Liver (tissue), 9 donors: ENCODE results near the gene FGF1. TPM values are rescaled to one million over a fixed set of nuclear protein-coding genes. Genes with fewer than 3 reads are reported as not detected.

Experiments used
- DNase-seq: peaks from one replicate; pipeline ENCODE4 v3.0.0-alpha.2; 2017; ENCODE audit warnings: low spot score
- H3K27ac ChIP-seq, 2 donors: one replicate each; pipeline ENCODE4 v1.7.0; 2013; ENCODE audit warnings: inconsistent platforms in 2 of 2, low read length in 2 of 2, control low read depth in 1 of 2, low read depth in 1 of 2, mild to moderate bottlenecking in 1 of 2
- H3K27me3 ChIP-seq, 4 donors: one replicate each; pipeline versions ENCODE4 v1.6.1 to v1.7.0; 2013; ENCODE audit warnings: low read length in 3 of 4, inconsistent platforms in 1 of 4, mild to moderate bottlenecking in 1 of 4, moderate library complexity in 1 of 4; ENCODE audit not compliant: control insufficient read depth in 4 of 4, insufficient read depth in 4 of 4
- H3K36me3 ChIP-seq, 4 donors: one replicate each; pipeline versions ENCODE4 v1.6.1 to v1.7.0; 2013; ENCODE audit warnings: low read length in 3 of 4, mild to moderate bottlenecking in 3 of 4, low read depth in 1 of 4, moderate library complexity in 1 of 4; ENCODE audit not compliant: control insufficient read depth in 4 of 4, insufficient read depth in 3 of 4
- H3K4me1 ChIP-seq, 4 donors: one replicate each; pipeline versions ENCODE4 v1.6.1 to v1.7.0; 2013; ENCODE audit warnings: low read length in 3 of 4, mild to moderate bottlenecking in 3 of 4, moderate library complexity in 1 of 4; ENCODE audit not compliant: control insufficient read depth in 4 of 4, insufficient read depth in 4 of 4
- H3K4me3 ChIP-seq, 3 donors: one replicate each; pipeline versions ENCODE4 v1.6.1 to v1.7.0; 2013; ENCODE audit warnings: low read length in 3 of 3, control low read depth in 1 of 3, low read depth in 1 of 3, mild to moderate bottlenecking in 1 of 3
- H3K9ac ChIP-seq, 2 donors: one replicate each; pipeline ENCODE4 v1.7.0; 2013; ENCODE audit warnings: low read length in 2 of 2, mild to moderate bottlenecking in 2 of 2, moderate library complexity in 2 of 2, control low read depth in 1 of 2, low read depth in 1 of 2
- H3K9me3 ChIP-seq, 4 donors: one replicate each; pipeline versions ENCODE4 v1.6.1 to v1.7.0; 2013; ENCODE audit warnings: low read length in 3 of 4; ENCODE audit not compliant: control insufficient read depth in 4 of 4
- EGR1 ChIP-seq, 2 donors: IDR thresholded peaks; 2 replicates each; pipeline ENCODE4 v1.6.1; 2016 to 2018; ENCODE audit warnings: antibody characterized with exemption in 2 of 2, low read depth in 2 of 2
- FOXA1 ChIP-seq: IDR thresholded peaks from 2 replicates; pipeline ENCODE4 v1.6.1; 2016; ENCODE audit warnings: antibody characterized with exemption
- FOXA2 ChIP-seq: IDR thresholded peaks from 2 replicates; pipeline ENCODE4 v1.6.1; 2016; ENCODE audit warnings: antibody characterized with exemption
- GABPA ChIP-seq, 2 donors: IDR thresholded peaks in 1 of 2; conservative IDR thresholded peaks in 1 of 2; 2 replicates each; pipeline ENCODE4 v1.6.1; 2016; ENCODE audit warnings: antibody characterized with exemption in 2 of 2, mild to moderate bottlenecking in 1 of 2, moderate library complexity in 1 of 2
- HNF4A ChIP-seq, 2 donors: conservative IDR thresholded peaks; 2 replicates each; pipeline ENCODE4 v1.6.1; 2016; ENCODE audit warnings: antibody characterized with exemption in 2 of 2, mild to moderate bottlenecking in 2 of 2
- HNF4G ChIP-seq: IDR thresholded peaks from 2 replicates; pipeline ENCODE4 v1.6.1; 2016; ENCODE audit warnings: antibody characterized with exemption
- JUND ChIP-seq, 2 donors: IDR thresholded peaks; 2 replicates each; pipeline ENCODE4 v1.6.1; 2016; ENCODE audit warnings: antibody characterized with exemption in 2 of 2
- NR2F2 ChIP-seq: IDR thresholded peaks from 2 replicates; pipeline ENCODE4 v1.6.1; 2016; ENCODE audit warnings: antibody characterized with exemption
- RAD21 ChIP-seq, 2 donors: IDR thresholded peaks; 2 replicates each; pipeline ENCODE4 v1.6.1; 2016; ENCODE audit warnings: antibody characterized with exemption in 2 of 2, mild to moderate bottlenecking in 2 of 2
- RXRA ChIP-seq, 2 donors: IDR thresholded peaks; 2 replicates each; pipeline ENCODE4 v1.6.1; 2017 to 2018; ENCODE audit warnings: antibody characterized with exemption in 2 of 2, mild to moderate bottlenecking in 1 of 2
- SP1 ChIP-seq: IDR thresholded peaks from 2 replicates; pipeline ENCODE4 v1.6.1; 2018; ENCODE audit warnings: antibody characterized with exemption, mild to moderate bottlenecking
- TAF1 ChIP-seq: conservative IDR thresholded peaks from 2 replicates; pipeline ENCODE4 v1.6.1; 2016; ENCODE audit warnings: antibody characterized with exemption, mild to moderate bottlenecking
- YY1 ChIP-seq: IDR thresholded peaks from 2 replicates; pipeline ENCODE4 v1.6.1; 2016; ENCODE audit warnings: antibody characterized with exemption, mild to moderate bottlenecking
- WGBS: extraction: QIAGEN DNeasy Blood & Tissue Kit; methylation state at CpG from one replicate; pipeline ENCODE4 v1.1.7; 2013; 5-methylcytosine and 5-hydroxymethylcytosine counted together
- polyA plus RNA-seq, 2 donors: library from polyadenylated mRNA; stranded (reverse) in 1 of 2; unstranded in 1 of 2; fragments of 200-250 nt in 1 of 2; fragments of >200 nt in 1 of 2; fragmentation: Nextera tagmentation in 1 of 2; extraction: Ambion mirVana in 1 of 2; gene quantifications; one replicate each; pipeline versions ENCODE4 v1.2.1 to v1.2.3, GENCODE V29; 2013 to 2015
- total RNA-seq, 2 donors: library from RNA; depleted of rRNA; stranded (reverse); fragments of >200 nt; gene quantifications; one replicate each; pipeline ENCODE4 v1.2.3, GENCODE V29; 2014
- TF ChIP-seq, protein P1 (sequence below): IDR thresholded peaks from 2 replicates; pipeline ENCODE4 v1.6.1; 2016; ENCODE audit warnings: antibody characterized with exemption
- TF ChIP-seq, protein P2 (sequence below): IDR thresholded peaks from 2 replicates; pipeline ENCODE4 v1.6.1; 2016; ENCODE audit warnings: antibody characterized with exemption, mild to moderate bottlenecking
- TF ChIP-seq, protein P3 (sequence below): IDR thresholded peaks from 2 replicates; pipeline ENCODE4 v1.6.1; 2016; ENCODE audit warnings: antibody characterized with exemption
- TF ChIP-seq, protein P4 (sequence below): IDR thresholded peaks from 2 replicates; pipeline ENCODE4 v1.6.1; 2016; ENCODE audit warnings: antibody characterized with exemption
- TF ChIP-seq, protein P5 (sequence below): fragments of 150-350 bp; IDR thresholded peaks from 2 replicates; pipeline ENCODE4 v1.5.1; 2017; ENCODE audit warnings: improper control_type of control experiment, low read depth, low read length; ENCODE audit not compliant: missing input control
- donor health status: healthy.
- donor health status: healthy.
- donor health status: healthy.
- donor health status: healthy.
- donor health status: healthy.

Gene FGF1
- total and polyA plus RNA-seq, 4 donors: 0.05 to 0.25 (median 0.16) TPM

DNA sequence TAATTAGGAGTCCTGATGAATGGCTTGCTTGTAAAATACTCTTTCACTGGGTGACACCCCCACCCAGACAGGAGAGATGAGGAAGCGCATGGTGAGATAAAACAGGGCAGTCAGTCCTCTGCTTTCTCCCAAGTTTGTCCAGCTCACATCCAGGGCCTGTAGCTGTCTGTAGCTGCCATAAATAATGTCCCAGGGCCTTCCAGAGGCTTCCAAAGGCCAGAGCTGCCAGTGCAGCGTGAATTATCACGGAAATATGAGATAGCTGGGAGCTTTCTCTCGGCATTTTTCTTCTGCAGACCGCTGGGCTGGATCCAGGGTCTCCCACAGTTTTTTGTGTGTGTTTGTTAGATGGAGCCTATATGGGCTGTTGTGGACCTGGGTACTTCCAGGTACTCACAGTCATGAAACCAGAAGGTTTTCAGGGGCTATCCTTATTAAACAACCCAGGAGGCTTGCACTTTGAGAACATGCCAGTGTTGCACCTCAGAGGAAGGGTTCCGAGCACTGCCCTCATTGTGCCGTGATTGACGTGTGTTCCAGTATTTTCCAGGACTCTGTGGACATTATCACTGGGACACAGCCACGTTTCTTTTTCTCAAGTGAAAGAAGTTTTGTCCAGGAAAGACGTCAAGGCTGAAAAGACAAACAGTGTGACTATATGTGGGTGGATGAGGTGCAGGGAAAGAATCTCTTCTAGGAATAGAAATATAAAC is 117.5 kb downstream of the FGF1 start:
- H3K27ac ChIP-seq: peak overlapping the region in 1 of 2 donors; percentile 25
- H3K9me3 ChIP-seq: no peaks in the 10 kb centered on the region
- H3K27me3 ChIP-seq: no peaks in the 10 kb centered on the region
- no peak overlapping the region for H3K4me3 ChIP-seq
- H3K4me1 ChIP-seq: no peaks in the 10 kb centered on the region
- TF ChIP-seq, protein P1, sequence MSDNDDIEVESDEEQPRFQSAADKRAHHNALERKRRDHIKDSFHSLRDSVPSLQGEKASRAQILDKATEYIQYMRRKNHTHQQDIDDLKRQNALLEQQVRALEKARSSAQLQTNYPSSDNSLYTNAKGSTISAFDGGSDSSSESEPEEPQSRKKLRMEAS: no peak
- TF ChIP-seq JUND (IDR thresholded peaks at IDR 0.05): no peak
- TF ChIP-seq FOXA1: no peak
- no peak for TF ChIP-seq RAD21 (IDR thresholded peaks at IDR 0.05)
- TF ChIP-seq, protein P2, sequence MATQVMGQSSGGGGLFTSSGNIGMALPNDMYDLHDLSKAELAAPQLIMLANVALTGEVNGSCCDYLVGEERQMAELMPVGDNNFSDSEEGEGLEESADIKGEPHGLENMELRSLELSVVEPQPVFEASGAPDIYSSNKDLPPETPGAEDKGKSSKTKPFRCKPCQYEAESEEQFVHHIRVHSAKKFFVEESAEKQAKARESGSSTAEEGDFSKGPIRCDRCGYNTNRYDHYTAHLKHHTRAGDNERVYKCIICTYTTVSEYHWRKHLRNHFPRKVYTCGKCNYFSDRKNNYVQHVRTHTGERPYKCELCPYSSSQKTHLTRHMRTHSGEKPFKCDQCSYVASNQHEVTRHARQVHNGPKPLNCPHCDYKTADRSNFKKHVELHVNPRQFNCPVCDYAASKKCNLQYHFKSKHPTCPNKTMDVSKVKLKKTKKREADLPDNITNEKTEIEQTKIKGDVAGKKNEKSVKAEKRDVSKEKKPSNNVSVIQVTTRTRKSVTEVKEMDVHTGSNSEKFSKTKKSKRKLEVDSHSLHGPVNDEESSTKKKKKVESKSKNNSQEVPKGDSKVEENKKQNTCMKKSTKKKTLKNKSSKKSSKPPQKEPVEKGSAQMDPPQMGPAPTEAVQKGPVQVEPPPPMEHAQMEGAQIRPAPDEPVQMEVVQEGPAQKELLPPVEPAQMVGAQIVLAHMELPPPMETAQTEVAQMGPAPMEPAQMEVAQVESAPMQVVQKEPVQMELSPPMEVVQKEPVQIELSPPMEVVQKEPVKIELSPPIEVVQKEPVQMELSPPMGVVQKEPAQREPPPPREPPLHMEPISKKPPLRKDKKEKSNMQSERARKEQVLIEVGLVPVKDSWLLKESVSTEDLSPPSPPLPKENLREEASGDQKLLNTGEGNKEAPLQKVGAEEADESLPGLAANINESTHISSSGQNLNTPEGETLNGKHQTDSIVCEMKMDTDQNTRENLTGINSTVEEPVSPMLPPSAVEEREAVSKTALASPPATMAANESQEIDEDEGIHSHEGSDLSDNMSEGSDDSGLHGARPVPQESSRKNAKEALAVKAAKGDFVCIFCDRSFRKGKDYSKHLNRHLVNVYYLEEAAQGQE: no peak
- TF ChIP-seq, protein P3, sequence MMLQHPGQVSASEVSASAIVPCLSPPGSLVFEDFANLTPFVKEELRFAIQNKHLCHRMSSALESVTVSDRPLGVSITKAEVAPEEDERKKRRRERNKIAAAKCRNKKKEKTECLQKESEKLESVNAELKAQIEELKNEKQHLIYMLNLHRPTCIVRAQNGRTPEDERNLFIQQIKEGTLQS: no peak
- TF ChIP-seq FOXA2: no peak
- no peak for TF ChIP-seq SP1
- TF ChIP-seq TAF1: no peak
- no peak for TF ChIP-seq HNF4A (conservative IDR thresholded peaks at IDR 0.05)
- TF ChIP-seq, protein P4, sequence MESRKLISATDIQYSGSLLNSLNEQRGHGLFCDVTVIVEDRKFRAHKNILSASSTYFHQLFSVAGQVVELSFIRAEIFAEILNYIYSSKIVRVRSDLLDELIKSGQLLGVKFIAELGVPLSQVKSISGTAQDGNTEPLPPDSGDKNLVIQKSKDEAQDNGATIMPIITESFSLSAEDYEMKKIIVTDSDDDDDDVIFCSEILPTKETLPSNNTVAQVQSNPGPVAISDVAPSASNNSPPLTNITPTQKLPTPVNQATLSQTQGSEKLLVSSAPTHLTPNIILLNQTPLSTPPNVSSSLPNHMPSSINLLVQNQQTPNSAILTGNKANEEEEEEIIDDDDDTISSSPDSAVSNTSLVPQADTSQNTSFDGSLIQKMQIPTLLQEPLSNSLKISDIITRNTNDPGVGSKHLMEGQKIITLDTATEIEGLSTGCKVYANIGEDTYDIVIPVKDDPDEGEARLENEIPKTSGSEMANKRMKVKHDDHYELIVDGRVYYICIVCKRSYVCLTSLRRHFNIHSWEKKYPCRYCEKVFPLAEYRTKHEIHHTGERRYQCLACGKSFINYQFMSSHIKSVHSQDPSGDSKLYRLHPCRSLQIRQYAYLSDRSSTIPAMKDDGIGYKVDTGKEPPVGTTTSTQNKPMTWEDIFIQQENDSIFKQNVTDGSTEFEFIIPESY: no peak
- no peak for TF ChIP-seq EGR1 (IDR thresholded peaks at IDR 0.05; ENCODE audit: low read depth in 2 of 2)
- TF ChIP-seq NR2F2: no peak
- TF ChIP-seq RXRA (IDR thresholded peaks at IDR 0.05): no peak
- no peak for TF ChIP-seq HNF4G
- TF ChIP-seq YY1: no peak
- H3K9ac ChIP-seq: no peak overlapping the region
- DNase-seq: no peak
- H3K36me3 ChIP-seq: no peaks in the 10 kb centered on the region
- WGBS: 75% methylated on average over 10 of the region's 10 CpGs

DNA sequence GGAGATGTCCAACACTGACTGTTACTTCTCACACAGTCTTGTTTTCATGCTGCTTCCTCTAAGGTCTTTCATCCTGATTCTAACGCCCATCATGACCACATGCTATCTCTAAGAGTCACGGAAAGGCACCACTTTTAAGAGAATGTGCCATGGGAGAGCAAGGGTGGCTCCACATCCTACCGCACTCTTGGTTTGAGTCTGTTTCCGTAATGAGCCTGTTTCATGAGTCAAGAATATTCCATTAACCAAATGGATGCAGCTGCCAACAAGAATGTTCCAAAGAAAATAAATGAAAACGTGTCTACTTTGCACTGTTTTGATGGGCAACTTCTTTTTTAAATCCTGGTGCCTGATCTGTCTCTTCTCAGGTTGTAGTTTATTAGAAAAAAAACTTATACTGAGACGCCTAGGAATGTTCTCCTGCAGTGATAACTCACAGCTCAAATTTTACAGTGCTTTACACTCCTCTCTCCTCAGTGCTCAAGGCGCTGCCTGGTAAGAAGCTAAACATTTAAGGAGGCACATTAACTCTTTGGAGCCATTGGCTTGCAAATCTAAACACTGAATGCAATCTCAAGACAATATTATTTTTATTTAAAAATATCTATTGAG is 124.3 kb downstream of the FGF1 start:
- Histone ChIP-seq H3K4me3 (no peak overlapping the region), H3K9me3 (no peaks in the 10 kb centered on the region), H3K4me1 (no peaks in the 10 kb centered on the region), H3K9ac (no peak overlapping the region), H3K36me3 (no peaks in the 10 kb centered on the region), H3K27ac (no peak overlapping the region), H3K27me3 (no peaks in the 10 kb centered on the region)
- 92% methylated on average over 7 of the region's 7 CpGs for WGBS
- DNase-seq: no peak
- TF ChIP-seq JUND (IDR thresholded peaks at IDR 0.05) (no peak), FOXA2 (no peak), NR2F2 (no peak), HNF4A (conservative IDR thresholded peaks at IDR 0.05) (no peak), FOXA1 (no peak), HNF4G (no peak), SP1 (no peak), RAD21 (IDR thresholded peaks at IDR 0.05) (no peak), TAF1 (no peak), GABPA (IDR thresholded peaks at IDR 0.05 in 1 of 2, conservative IDR thresholded peaks at IDR 0.05 in 1 of 2) (no peak)
- TF ChIP-seq, protein P2: no peak
- TF ChIP-seq, protein P5, sequence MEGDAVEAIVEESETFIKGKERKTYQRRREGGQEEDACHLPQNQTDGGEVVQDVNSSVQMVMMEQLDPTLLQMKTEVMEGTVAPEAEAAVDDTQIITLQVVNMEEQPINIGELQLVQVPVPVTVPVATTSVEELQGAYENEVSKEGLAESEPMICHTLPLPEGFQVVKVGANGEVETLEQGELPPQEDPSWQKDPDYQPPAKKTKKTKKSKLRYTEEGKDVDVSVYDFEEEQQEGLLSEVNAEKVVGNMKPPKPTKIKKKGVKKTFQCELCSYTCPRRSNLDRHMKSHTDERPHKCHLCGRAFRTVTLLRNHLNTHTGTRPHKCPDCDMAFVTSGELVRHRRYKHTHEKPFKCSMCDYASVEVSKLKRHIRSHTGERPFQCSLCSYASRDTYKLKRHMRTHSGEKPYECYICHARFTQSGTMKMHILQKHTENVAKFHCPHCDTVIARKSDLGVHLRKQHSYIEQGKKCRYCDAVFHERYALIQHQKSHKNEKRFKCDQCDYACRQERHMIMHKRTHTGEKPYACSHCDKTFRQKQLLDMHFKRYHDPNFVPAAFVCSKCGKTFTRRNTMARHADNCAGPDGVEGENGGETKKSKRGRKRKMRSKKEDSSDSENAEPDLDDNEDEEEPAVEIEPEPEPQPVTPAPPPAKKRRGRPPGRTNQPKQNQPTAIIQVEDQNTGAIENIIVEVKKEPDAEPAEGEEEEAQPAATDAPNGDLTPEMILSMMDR: no peak
- TF ChIP-seq, protein P1: no peak
- TF ChIP-seq, protein P3: no peak
